ENCODE measurements around the gene RYR2.

GRCh38 chr1:237154157-237154556 is 112.2 kb downstream of the RYR2 start:
- TF ChIP-seq, protein P1, sequence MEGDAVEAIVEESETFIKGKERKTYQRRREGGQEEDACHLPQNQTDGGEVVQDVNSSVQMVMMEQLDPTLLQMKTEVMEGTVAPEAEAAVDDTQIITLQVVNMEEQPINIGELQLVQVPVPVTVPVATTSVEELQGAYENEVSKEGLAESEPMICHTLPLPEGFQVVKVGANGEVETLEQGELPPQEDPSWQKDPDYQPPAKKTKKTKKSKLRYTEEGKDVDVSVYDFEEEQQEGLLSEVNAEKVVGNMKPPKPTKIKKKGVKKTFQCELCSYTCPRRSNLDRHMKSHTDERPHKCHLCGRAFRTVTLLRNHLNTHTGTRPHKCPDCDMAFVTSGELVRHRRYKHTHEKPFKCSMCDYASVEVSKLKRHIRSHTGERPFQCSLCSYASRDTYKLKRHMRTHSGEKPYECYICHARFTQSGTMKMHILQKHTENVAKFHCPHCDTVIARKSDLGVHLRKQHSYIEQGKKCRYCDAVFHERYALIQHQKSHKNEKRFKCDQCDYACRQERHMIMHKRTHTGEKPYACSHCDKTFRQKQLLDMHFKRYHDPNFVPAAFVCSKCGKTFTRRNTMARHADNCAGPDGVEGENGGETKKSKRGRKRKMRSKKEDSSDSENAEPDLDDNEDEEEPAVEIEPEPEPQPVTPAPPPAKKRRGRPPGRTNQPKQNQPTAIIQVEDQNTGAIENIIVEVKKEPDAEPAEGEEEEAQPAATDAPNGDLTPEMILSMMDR (IDR thresholded peaks at IDR 0.05), result no peak
- TF ChIP-seq TCF7L2 (IDR thresholded peaks at IDR 0.05; ENCODE audit: low read depth, low read length), result no peak
- TF ChIP-seq REST (IDR thresholded peaks at IDR 0.05; ENCODE audit: insufficient read depth in 1 of 2, low read depth in 2 of 2, low read length in 1 of 2), result no peak

Measured in Panc1 (cell line).